A172 (cell line): ENCODE data around the gene JMJD8. TPM values are rescaled to one million over a fixed set of nuclear protein-coding genes. Genes with fewer than 3 reads are reported as not detected.

Experiments used
- DNase-seq: peaks from one replicate; pipeline ENCODE4 v3.0.0-alpha.2; 2015; ENCODE audit warnings: low spot score
- total RNA-seq: library from RNA; depleted of rRNA; stranded (reverse); fragments of >200 nt; shearing (Covaris generic); gene quantifications from 2 replicates; pipeline ENCODE4 v1.2.3, GENCODE V29; 2014

JMJD8 gene
- total RNA-seq, 1 experiment from 2014 or later = 1.6 TPM

DNA sequence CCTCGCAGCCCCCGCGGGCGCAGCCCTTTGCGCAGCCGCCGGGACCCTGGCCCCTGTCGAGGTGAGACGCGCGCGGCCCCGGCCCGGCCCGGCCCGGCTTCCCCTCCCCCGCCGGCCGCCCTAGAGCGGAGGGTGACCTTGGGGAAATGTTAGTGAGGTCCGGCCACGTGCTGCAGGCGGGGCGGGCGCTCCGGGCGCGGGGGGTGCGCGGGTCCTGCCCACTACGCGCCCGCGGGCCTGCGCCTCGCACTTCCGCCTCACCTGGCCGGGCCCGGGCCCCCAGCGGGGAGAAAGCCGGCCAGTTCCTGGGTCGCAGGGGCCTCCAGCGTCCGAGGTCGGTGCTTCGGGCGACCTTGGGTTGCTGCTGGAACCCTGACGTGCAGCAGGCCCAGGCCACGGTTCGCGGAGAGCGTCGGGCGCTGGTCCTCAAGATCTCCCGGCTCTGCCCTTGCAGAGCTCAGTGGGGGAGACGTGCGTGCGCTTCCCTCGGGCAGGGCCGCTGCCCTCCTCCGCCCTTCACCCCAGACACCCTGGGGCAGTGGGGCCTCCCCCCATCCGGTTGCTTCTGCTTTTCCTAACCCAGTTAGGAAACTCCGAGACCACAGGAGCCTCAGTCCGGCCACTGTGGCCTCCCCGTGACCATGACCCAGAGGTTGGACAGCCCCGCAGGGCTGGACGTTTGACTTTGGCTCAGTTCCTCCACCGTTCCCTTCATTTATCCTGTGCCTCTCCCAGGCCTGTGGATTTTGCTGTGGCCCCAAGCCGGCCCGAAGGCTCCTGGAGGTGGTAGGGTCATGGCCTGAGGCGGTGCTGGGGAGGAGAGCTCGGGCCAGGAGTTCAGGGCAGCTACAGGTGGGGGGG is 41.7 kb downstream of the JMJD8 start:
- DNase-seq = no peak

DNA sequence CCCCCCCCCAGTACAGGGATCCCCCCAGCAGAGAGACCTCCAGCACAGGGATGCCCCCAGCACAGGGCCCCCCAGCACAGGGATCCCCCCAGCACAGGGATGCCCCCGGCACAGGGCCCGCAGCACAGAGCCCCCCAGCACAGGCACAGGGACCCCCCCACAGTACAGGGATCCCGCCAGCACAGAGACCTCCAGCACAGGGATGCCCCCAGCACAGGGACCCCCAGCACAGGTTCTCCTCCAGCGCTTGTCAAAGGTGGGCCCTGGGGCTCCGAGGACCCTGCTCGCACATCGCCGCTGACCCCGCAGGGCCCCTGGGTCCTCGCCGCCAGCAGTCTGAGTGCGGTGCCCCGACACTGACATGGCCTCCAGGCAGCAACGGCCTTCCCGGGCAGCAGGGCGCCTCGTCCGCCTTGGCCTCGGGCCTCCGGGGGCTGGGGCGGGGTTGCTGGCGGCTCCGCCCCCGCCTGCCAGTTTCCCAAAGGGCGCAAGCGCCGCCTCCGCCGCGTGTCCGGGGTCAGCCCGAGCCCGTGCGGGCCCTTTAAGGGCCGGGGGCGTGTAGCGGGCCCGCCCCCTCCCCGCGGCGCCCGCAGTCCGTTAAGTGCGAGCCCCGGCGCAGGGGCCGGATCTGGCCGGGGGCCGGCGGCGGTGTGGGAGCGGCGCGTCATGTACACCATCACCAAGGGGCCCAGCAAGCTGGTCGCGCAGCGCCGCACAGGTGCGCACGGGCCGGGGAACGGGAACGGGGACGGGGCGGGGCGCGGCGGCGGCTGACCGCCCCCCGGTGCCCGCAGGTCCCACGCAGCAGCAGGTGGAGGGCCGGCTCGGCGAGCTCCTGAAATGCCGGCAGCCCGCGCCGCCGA is 42.6 kb downstream of the JMJD8 start, which contains the start of gene MCRIP2:
Gene MCRIP2 (plus strand): TSS at position 503 of the 863 bp plus-strand sequence. CDS start 164 bp downstream, at position 667.
- DNase-seq = peak; percentile 45

DNA sequence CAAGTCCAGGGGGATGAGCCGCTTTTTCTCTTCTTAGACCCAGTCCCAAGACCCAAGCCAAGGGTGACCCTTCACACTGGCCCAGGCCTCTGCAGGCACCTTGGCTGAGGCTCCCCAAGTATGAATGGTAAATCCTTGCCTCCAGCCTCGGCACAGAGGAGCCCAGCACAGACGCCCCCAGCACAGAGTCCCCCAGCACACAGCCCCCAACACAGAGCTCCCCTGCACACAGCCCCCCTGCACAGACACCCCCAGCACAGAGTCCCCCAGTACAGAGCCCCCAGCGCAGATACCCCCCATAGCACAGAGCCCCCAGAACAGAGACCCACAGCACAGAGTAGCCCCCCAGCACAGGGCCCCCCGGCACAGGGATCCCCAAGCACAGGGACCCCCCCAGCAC is 43.5 kb downstream of the JMJD8 start:
- DNase-seq = no peak

DNA sequence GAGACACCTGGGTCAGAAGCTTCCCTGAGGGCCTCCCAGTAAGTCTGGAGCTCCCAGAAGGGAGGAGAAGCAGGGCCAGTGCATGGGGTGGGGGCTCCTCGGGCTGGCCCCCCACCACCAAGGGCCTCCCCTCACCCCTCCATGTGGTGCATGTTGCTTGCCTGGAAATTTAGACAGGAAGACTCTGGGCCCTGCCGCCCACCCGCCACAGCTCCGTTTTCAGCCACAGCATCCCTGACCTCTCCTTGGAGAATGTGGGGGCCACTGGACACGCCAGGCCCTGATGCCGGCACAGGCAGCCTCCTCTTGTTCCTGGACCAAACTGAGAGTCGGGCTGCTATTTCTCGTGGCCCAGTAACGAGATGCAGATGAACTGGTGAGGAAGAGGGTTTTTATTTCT is 45.3 kb downstream of the JMJD8 start:
- DNase-seq = no peak

DNA sequence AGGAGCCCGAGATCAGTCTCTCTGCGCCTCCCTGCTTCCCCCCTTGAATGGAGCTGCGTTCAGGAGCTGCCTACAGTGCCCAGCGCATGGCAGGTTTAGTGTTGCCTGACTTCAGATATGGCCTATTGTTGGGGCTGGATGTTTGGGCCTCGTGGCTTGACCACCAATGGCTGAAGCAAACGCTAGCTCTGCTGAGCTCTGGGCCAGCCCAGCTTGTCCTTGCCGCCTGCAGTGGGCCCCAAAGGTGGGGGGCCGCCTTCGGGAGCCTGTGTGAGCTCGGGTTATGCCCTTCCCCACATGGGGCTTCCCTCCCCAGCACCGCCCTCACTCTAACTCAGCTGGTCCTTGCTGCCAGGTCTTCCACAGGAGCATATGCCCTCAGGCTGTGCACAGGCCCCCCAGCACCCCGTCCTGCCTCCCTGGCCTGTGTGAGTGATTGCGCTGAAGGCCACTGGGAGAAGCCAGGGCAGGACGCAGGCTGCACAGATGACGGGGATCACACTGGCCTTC is 46.0 kb downstream of the JMJD8 start:
- no peak for DNase-seq

DNA sequence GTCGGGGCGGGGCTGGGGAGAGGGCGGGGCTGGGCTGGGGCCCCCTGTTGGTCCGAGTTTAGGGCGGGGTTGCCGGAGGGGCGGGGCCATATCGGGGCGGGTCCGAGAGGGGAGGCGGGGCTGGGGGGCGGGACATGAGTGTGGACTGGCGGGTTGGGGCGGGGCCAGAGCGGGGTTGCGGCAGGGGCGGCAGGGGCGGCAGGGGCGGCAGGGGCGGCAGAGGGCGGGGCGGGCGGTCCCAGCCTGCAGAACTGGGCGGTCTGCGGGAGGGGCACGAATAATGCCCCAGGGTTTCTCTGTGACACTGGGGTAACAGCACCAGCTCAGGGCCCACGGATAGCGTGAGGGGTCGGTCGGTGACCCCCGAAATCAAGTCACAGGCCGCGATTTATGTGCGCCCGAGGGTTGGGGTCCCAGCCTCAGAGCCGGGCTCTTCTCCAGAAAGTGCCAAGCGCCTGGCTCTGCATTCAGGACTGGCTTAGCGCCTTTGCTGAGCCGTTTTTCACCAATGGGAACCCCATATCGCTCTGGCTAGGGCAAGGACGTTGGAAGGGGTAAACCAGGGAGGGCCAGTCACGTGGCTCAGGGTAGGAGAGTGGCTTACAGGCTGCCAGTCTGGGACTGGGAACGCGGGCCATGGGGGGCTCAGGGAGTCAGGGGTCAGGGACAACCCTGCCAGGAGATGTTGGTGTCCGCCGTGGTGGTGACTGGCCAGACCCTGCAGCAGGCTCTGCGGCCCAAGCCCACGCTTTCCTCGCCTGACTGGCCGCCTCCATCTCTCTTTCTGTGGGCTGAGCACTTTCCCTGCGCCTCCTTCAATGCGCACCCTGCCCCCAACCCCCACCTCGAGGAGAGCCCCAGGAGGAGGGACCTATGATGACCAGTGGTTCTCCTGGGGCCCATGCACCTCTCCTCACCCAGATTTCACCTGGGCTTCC is 46.8 kb downstream of the JMJD8 start:
- DNase-seq = no peak

DNA sequence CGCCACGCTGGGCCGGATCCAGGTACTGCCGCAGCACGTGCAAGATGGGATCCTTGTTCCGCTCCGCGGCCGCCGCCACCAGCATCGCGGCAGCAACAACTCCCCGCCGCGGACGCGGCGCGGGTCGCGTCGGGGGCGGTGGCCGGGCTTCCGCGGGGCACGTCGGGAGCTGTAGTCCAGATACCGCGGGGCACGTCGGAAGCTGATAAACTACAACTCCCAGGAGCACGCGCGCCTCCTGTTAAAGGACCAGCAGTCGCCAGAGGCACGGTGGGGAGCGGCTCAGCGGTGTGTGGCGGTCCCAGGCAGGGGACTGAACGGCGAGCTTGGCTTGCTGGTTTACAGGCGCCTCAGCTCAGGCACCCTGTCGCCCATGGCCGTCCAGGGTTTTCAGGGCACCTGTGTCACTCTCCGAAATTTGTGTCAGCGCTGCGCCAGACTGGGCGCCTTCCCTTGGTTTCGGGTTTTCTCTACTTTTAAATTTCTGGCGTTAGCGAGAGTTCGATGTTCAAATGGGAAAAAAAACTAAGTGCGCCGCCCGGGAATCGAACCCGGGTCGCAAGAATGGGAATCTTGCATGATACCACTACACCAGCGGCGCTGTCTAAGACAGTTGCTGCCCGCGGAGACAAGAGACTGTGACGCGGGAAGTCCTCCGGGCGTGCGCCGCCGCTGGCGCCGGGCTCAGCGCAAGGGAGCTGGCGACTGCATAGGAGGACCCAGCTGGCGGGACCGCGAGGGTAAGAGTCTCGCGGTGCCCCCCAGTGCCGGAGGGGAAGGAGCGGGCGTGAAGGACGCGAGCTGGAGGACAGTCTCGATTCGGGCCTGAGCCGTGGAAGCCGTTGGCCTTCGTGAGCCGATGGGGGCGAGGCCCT is 47.7 kb downstream of the JMJD8 start, which contains the start of gene METTL26:
Gene METTL26 (minus strand): TSS at position 100 of the 875 bp plus-strand sequence. CDS start 15 bp downstream, at position 85.
- peak; percentile 92 for DNase-seq

DNA sequence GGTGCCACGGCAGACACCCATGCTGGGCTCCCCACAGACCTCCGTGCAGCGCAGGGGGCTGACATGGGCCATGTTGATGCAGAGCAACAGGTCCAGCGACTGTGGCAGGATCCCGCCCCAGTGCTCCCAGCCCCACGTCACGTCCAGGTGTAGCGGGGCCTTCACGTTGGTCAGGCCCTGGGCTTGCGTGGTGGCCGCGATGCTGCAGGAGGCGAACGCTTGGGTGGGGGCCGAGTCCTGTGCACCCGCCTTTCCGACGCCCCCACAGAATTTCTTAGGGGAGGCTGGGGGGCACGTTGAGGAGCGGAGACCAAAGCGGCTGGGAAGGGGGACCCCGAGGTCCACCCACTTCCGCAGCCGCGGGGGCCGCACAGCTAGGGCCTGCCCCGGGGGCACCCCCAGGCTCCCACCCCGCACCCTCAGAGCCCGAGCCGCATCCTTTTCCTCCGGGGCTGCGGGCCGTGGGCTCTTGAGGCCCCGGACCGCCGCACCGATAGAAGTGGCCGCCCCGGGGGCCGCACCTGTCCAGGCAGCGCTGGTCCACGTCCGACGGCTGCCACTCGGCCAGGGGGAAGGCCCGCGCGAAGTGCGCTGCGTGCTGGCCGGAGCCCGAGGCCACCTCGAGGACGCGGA is 48.4 kb downstream of the JMJD8 start:
- no peak for DNase-seq

DNA sequence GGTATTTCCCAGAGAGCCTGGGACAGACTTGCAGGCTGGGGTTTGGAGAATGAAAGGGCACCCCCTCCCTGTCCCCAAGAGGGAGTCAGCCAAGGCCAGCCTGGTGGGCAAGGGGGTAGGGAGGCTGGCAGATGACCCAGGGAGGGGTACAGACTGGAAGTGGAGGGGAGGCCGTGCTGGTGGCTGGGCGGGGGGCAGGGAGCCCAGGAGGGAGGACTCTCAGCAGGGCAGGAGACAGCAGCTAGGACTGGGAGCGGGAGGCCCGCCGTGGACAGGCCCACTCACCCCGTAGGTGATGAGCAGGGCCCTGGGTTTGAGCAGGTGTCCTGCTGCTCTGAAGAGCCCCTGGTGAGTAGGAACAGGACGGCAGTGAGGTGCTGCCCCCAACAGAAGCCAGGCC is 49.1 kb downstream of the JMJD8 start:
- no peak for DNase-seq

DNA sequence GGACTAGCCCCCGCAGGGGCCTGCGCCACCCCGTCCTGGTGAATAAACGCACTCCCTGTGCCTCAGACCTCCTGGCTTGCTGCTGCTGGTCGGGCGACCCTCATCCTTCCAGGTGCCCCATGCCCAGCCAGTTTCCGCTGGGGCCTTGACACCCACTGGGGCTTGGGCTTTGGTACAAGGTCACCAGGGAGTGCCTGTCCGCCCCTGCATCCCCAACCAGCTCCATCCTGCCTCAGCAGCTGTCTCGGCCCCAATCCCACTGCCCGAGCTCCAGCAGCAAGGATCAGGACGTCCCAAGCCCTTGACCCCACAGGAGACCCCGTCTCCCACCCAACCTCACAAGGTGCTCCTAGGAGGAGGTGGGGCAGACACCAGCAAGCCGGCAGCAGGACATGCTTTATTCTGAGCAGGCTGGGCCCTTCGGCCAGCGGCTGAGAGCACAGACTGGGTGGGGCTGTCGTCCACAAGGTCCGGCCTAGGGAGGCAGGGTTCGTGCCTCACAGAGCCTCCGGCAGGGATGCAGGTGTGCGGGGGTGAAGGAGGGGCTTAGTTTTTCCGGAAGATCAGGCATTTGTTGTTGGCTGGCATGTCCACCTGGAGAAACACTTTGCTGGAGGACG is 50.0 kb downstream of the JMJD8 start:
- DNase-seq = no peak

DNA sequence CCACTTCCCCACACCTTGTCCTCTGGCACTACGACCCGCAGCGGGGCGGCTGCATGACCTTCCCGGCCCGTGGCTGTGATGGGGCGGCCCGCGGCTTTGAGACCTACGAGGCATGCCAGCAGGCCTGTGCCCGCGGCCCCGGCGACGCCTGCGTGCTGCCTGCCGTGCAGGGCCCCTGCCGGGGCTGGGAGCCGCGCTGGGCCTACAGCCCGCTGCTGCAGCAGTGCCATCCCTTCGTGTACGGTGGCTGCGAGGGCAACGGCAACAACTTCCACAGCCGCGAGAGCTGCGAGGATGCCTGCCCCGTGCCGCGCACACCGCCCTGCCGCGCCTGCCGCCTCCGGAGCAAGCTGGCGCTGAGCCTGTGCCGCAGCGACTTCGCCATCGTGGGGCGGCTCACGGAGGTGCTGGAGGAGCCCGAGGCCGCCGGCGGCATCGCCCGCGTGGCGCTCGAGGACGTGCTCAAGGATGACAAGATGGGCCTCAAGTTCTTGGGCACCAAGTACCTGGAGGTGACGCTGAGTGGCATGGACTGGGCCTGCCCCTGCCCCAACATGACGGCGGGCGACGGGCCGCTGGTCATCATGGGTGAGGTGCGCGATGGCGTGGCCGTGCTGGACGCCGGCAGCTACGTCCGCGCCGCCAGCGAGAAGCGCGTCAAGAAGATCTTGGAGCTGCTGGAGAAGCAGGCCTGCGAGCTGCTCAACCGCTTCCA is 50.6 kb downstream of the JMJD8 start:
- DNase-seq = no peak

DNA sequence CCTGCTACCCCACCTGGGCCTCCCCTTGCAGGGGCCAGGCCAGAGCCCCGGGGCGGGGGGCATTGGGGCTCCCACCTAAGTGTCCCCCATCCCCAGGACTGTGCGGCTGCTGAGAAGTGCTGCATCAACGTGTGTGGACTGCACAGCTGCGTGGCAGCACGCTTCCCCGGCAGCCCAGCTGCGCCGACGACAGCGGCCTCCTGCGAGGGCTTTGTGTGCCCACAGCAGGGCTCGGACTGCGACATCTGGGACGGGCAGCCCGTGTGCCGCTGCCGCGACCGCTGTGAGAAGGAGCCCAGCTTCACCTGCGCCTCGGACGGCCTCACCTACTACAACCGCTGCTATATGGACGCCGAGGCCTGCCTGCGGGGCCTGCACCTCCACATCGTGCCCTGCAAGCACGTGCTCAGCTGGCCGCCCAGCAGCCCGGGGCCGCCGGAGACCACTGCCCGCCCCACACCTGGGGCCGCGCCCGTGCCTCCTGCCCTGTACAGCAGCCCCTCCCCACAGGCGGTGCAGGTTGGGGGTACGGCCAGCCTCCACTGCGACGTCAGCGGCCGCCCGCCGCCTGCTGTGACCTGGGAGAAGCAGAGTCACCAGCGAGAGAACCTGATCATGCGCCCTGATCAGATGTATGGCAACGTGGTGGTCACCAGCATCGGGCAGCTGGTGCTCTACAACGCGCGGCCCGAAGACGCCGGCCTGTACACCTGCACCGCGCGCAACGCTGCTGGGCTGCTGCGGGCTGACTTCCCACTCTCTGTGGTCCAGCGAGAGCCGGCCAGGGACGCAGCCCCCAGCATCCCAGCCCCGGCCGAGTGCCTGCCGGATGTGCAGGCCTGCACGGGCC is 51.4 kb downstream of the JMJD8 start:
- DNase-seq = no peak

DNA sequence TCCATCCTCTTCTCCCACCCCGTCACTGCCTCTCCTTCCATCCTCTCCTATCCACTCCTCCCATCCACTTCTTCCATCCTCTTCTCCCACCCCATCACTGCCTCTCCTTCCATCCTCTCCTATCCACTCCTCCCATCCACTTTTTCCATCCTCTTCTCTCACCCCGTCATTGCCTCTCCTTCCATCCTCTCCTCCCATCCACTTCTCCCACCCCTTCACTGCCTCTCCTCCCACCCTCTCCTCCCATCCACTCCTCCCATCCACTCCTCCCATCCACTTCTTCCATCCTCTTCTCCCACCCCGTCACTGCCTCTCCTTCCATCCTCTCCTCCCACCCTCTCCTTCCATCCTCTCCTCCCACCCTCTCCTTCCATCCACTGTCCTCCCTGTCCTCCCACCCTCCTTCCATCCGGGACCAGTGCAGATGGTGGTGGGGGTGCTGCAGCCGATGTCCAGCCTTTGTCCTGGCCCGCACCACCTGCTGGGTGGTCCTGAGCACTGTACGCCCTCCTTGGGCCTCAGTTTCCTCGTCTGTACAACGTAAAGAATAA is 52.3 kb downstream of the JMJD8 start:
- DNase-seq = no peak
